Omental fat pad (tissue), 4 donors: ENCODE results near the gene ASF1B. TPM values are rescaled to one million over a fixed set of nuclear protein-coding genes. Genes with fewer than 3 reads are reported as not detected.

Experiments
- ATAC-seq: fragments of 150-250 bp; one replicate; pipeline ENCODE4 v1.9.1; 2016; ENCODE audit warnings: mild to moderate bottlenecking, moderate library complexity; ENCODE audit not compliant: low FRiP score
- DNase-seq: peaks from one replicate; pipeline ENCODE4 v3.0.0-alpha.2; 2019; ENCODE audit warnings: low spot score
- CTCF ChIP-seq, 3 donors: fragments of 450-650 bp; IDR thresholded peaks; one replicate each; pipeline ENCODE4 v1.5.1; 2016 to 2017; ENCODE audit warnings: antibody characterized with exemption in 3 of 3, mild to moderate bottlenecking in 3 of 3, moderate library complexity in 2 of 3
- total RNA-seq, 4 donors: library from RNA; depleted of rRNA; stranded (reverse); fragments of >200 nt; gene quantifications; one replicate each; pipeline ENCODE4 v1.1.0, GENCODE V29; 2016

Gene ASF1B
- total RNA-seq, 4 donors from 2014 or later, result 0.37 to 2.5 (median 0.95) TPM; not detected in 1

- no peak for TF ChIP-seq CTCF (IDR thresholded peaks at IDR 0.05)
- DNase-seq (no peak), ATAC-seq (no peak)
Measured at GRCh38 chr19:14119146-14119545, 17.2 kb downstream of the ASF1B start.

GRCh38 chr19:14118165-14119051, 18.0 kb downstream of the ASF1B start:
- ATAC-seq, result peak; percentile 66
- peak; percentile 69 for DNase-seq
- no peak for TF ChIP-seq CTCF (IDR thresholded peaks at IDR 0.05)

- ATAC-seq, result peak; percentile 96
- TF ChIP-seq CTCF (IDR thresholded peaks at IDR 0.05), result no peak
- DNase-seq, result peak; percentile 91
Measured at GRCh38 chr19:14117668-14118164, 18.7 kb downstream of the ASF1B start, which contains the start of gene PRKACA. Gene PRKACA (minus strand): TSS chr19:14117762. CDS start chr19:14117547, 215 bp downstream.

GRCh38 chr19:14116918-14117578, 19.3 kb downstream of the ASF1B start:
- no peak for TF ChIP-seq CTCF (IDR thresholded peaks at IDR 0.05)
- DNase-seq (no peak), ATAC-seq (peak; percentile 3)

- ATAC-seq, result no peak
- no peak for TF ChIP-seq CTCF (IDR thresholded peaks at IDR 0.05)
Measured at GRCh38 chr19:14116525-14116917, 19.9 kb downstream of the ASF1B start.

GRCh38 chr19:14115756-14116155, 20.6 kb downstream of the ASF1B start:
- DNase-seq, result no peak
- TF ChIP-seq CTCF (IDR thresholded peaks at IDR 0.05), result no peak
- ATAC-seq, result no peak

More at GRCh38 chr19:14116525-14116917, 19.9 kb downstream of the ASF1B start:
- no peak for DNase-seq
